Measurements from ENCODE around the gene CTAG1A.
"Not testable (repeated sequence)": the region's sequence is repeated elsewhere in the genome, so short reads cannot be mapped to it uniquely, and the experiment has no call there.

CTAG1A gene

DNA sequence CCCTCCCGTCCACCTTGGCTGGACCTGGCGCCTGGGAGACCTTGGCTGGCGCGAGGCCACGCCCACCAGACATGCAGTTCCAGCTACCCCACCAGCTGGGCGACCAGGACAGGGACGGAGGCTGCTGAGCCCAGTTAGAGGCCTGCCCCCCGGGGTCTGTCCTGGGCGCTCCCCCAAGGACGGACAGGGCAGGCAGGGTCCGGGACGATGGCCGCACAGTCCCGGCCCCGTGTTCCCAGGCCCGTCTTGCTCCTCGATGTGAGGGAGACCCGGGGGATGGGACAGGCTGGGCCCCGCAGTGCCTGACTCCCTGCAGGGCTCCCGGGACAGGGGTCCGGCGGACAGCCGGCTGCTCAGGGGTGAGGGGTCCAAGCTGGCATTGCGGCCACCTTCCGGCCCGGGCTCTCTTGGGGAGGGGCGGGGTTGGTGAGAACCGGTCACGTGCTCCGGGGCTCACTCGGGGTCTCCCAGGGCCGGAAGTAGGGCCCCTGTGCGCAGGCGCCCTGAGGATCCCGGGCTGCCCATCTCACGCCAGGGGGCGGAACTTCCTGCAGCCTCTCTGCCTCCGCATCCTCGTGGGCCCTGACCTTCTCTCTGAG is at the start of gene CTAG1A:
TSS of gene CTAG1A (plus strand) at position 549 of the 599 bp plus-strand sequence. CDS start 74 bp downstream, outside the sequence.
- H3K27ac Mint-ChIP-seq; H3K36me3 Mint-ChIP-seq (ENCODE audit: low read depth); H3K9me3 Mint-ChIP-seq; H3K4me1 Mint-ChIP-seq (ENCODE audit: low read depth); H3K27me3 Mint-ChIP-seq; intact Hi-C loops (cut with micrococcal nuclease); H3K4me3 Mint-ChIP-seq: not testable (repeated sequence)

- Mint-ChIP-seq H3K4me3 (no peak overlapping the region), H3K9me3 (no peaks in the 10 kb centered on the region), H3K27ac (no peak overlapping the region), H3K27me3 (no peaks in the 10 kb centered on the region), H3K36me3 (ENCODE audit: low read depth) (peaks cover 91% of the 10 kb centered on the region), H3K4me1 (ENCODE audit: low read depth) (peaks cover 30% of the 10 kb centered on the region)
- intact Hi-C loops (cut with micrococcal nuclease), result no loop called here
Observed at GRCh38 chrX:154535892-154536291, 49.0 kb upstream of the CTAG1A start.

DNA sequence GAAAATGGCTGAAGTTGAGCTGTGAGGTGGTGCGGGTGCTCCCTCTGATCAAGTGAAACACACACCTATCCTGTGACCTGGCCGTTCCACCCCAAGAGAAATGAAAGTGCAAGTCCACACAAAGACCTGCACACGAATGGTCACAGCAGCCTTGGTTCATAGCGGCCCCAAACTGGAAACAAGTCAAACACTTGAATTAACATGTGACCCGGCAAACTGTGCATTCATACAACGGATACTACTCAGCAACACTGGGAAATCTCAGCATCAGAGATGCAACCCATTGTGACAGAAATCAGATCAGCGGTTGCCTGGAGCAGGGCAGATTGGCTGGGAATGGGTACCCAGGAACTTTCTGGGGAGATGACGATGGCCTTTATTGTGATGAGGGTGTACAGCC is 45.9 kb upstream of the CTAG1A start:
- intact Hi-C loops (cut with micrococcal nuclease), result no loop called here
- no peaks in the 10 kb centered on the region for H3K9me3 Mint-ChIP-seq
- no peaks in the 10 kb centered on the region for H3K27me3 Mint-ChIP-seq
- H3K36me3 Mint-ChIP-seq (ENCODE audit: low read depth), result peaks cover 78% of the 10 kb centered on the region
- no peak overlapping the region for H3K4me3 Mint-ChIP-seq
- peak overlapping the region; percentile 20 for H3K27ac Mint-ChIP-seq
- H3K4me1 Mint-ChIP-seq (ENCODE audit: low read depth), result peaks cover 54% of the 10 kb centered on the region

GRCh38 chrX:154540365-154540764 is 44.6 kb upstream of the CTAG1A start:
- Mint-ChIP-seq H3K36me3 (ENCODE audit: low read depth) (peaks cover 78% of the 10 kb centered on the region), H3K4me1 (ENCODE audit: low read depth) (peaks cover 52% of the 10 kb centered on the region), H3K27ac (peak overlapping the region; percentile 94)
- intact Hi-C loops (cut with micrococcal nuclease); H3K4me3 Mint-ChIP-seq; H3K9me3 Mint-ChIP-seq; H3K27me3 Mint-ChIP-seq: not testable (repeated sequence)

GRCh38 chrX:154540897-154541535 is 43.9 kb upstream of the CTAG1A start:
- no peak overlapping the region for H3K4me3 Mint-ChIP-seq
- intact Hi-C loops (cut with micrococcal nuclease), result no loop called here
- peaks cover 55% of the 10 kb centered on the region for H3K4me1 Mint-ChIP-seq (ENCODE audit: low read depth)
- H3K27ac Mint-ChIP-seq, result peak overlapping the region; percentile 94
- H3K27me3 Mint-ChIP-seq, result no peaks in the 10 kb centered on the region
- no peaks in the 10 kb centered on the region for H3K9me3 Mint-ChIP-seq
- peaks cover 78% of the 10 kb centered on the region for H3K36me3 Mint-ChIP-seq (ENCODE audit: low read depth)

GRCh38 chrX:154541589-154541895 is 43.4 kb upstream of the CTAG1A start:
- intact Hi-C loops (cut with micrococcal nuclease), result no loop called here
- Mint-ChIP-seq H3K9me3 (no peaks in the 10 kb centered on the region), H3K4me3 (peak overlapping the region; percentile 74), H3K4me1 (ENCODE audit: low read depth) (peaks cover 59% of the 10 kb centered on the region), H3K27me3 (no peaks in the 10 kb centered on the region), H3K36me3 (ENCODE audit: low read depth) (peaks cover 74% of the 10 kb centered on the region), H3K27ac (peak overlapping the region; percentile 94)

- peaks cover 59% of the 10 kb centered on the region for H3K4me1 Mint-ChIP-seq (ENCODE audit: low read depth)
- H3K9me3 Mint-ChIP-seq, result no peaks in the 10 kb centered on the region
- intact Hi-C loops (cut with micrococcal nuclease), result no loop called here
- no peaks in the 10 kb centered on the region for H3K27me3 Mint-ChIP-seq
- H3K36me3 Mint-ChIP-seq (ENCODE audit: low read depth), result peaks cover 70% of the 10 kb centered on the region
- H3K27ac Mint-ChIP-seq, result peak overlapping the region; percentile 94
- peak overlapping the region; percentile 74 for H3K4me3 Mint-ChIP-seq
Observed at GRCh38 chrX:154541896-154542722, 42.8 kb upstream of the CTAG1A start.

DNA sequence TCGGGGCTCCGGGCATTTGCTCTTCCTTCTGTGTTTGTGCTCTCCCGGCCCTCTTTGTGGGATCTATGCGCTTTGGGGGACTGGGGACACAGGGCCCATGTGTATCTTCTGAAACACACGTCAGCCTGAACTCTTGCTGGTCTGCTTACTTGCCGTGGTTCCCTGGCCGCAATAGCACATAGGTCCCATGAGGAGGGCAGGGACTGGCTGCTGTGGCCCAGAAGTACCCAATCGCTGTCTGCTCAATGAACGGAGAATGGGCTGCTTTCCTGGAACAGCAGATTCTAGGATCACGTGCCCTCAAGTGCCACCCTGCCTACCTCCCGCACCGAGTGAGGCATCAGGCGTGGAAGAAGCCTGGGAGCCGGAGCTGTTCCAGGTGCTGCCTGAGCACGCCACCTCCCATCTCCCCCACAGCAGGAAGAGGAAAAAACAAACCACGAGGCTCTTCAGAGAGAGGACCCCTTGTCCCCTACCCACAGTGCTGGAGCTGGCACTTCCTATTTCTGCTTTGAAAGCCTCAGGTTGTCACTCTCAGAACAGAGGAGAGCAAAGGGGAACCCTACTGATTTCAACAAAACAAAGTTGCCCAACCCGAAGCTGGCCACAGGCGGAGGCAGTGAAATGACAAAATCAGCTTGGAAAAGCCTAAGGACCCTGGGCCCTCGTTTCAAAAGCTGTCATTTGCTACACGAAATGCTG is 42.1 kb upstream of the CTAG1A start:
- peaks cover 60% of the 10 kb centered on the region for H3K4me1 Mint-ChIP-seq (ENCODE audit: low read depth)
- no peaks in the 10 kb centered on the region for H3K9me3 Mint-ChIP-seq
- peak overlapping the region; percentile 74 for H3K4me3 Mint-ChIP-seq
- peaks cover 70% of the 10 kb centered on the region for H3K36me3 Mint-ChIP-seq (ENCODE audit: low read depth)
- no peaks in the 10 kb centered on the region for H3K27me3 Mint-ChIP-seq
- intact Hi-C loops (cut with micrococcal nuclease), result no loop called here
- peak overlapping the region; percentile 94 for H3K27ac Mint-ChIP-seq

- no peaks in the 10 kb centered on the region for H3K27me3 Mint-ChIP-seq
- H3K36me3 Mint-ChIP-seq (ENCODE audit: low read depth), result peaks cover 65% of the 10 kb centered on the region
- H3K27ac Mint-ChIP-seq, result peak overlapping the region; percentile 94
- peak overlapping the region; percentile 82 for H3K4me3 Mint-ChIP-seq
- H3K9me3 Mint-ChIP-seq, result no peaks in the 10 kb centered on the region
- H3K4me1 Mint-ChIP-seq (ENCODE audit: low read depth), result peaks cover 62% of the 10 kb centered on the region
- intact Hi-C loops (cut with micrococcal nuclease), result no loop called here
Observed at GRCh38 chrX:154545673-154546274, 39.2 kb upstream of the CTAG1A start.

DNA sequence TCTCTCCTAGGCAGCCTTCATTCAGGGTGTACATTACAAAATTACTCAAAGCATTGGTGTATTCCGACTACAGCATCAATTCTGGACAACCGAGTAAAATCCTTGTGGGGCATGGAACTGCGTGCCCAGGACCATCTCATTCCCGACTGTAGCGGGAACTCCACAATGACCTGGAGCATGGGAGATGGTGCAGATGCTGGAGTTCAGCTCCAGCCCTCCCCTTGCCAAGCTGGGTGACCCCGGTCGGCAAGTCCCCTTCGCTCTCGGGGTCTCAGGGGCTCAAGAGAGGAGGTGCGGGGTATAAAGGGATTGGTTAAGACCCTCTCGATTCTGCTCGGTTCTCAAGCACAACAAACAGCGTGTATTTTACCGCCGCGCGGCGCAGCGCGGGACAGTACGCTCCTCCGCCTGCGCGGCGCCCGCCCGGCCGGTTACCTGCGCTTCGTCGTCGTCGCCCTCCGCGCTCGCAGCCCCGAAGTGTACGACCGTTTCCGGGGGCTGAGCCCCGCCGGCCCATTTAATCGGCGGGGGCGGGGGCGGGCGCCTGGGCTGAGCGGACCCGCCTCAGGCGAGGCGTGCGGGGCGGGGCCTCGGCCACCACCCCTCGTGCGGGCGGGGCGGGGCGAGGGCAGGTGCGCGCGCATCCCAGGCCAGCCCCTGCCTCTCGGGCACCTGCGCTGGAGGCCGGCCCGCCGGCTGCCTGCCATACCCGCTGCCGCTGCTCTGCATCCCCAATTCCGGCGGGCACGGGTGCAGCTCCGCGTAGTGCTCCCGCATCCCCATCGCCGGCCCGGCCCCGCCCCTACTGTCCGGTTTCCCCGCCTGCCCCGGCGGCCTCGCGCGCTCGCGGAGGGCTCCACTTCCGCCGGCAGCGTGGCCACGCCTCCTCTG is 38.3 kb upstream of the CTAG1A start, which contains the start of gene G6PD:
TSS of gene G6PD (minus strand) at position 493 of the 891 bp plus-strand sequence. CDS start 691 bp downstream, outside the sequence.
- H3K9me3 Mint-ChIP-seq, result no peaks in the 10 kb centered on the region
- peak within 1 kb of the TSS; percentile 87 for H3K4me3 Mint-ChIP-seq
- H3K27me3 Mint-ChIP-seq, result no peaks in the 10 kb centered on the region
- intact Hi-C loops (cut with micrococcal nuclease), result no loop called here
- peaks cover 66% of the 10 kb centered on the region for H3K36me3 Mint-ChIP-seq (ENCODE audit: low read depth)
- H3K27ac Mint-ChIP-seq, result peak within 1 kb of the TSS; percentile 94
- H3K4me1 Mint-ChIP-seq (ENCODE audit: low read depth), result peaks cover 60% of the 10 kb centered on the region

DNA sequence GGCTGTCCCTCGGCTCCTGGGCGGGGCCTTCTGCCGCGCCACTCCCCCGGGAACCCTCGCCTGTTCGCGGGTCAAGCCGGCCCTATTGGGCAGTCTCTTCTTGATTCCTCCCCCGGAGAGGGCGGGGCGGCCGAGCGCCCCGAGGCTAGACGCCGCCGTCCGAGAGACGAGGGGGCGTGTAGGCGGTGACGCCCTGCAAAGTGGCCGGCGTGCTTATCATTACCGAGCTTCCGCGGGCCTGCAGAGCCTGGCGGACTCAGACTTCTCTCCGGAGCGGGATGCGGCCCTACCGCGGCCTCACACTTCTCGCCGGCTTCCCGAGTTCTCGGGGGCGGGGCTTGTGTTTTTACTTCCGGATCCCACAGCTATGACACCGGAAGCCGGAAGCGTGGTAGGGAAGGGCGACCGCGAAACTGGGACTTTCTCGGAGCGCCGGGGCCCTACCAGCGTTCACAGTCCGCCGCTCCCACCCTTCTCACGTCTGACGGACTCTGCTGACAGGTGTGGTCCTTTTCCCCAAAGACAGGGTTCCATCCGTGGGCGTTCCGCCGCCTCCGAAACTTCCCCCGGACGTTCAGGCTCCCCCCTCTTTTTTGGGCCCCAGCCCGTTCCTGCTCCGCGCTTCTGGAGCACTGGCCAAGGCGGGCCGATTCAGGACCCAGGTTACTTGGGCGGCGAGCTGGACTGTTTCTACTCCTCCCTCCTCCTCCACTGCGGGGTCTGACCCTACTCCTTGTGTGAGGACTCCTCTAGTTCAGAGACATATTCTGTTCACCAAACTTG is 37.5 kb upstream of the CTAG1A start, which contains the start of gene IKBKG:
TSS of gene IKBKG (plus strand) at position 376 of the 783 bp plus-strand sequence. CDS start 4,383 bp downstream, outside the sequence.
- Mint-ChIP-seq H3K4me1 (ENCODE audit: low read depth) (peaks cover 59% of the 10 kb centered on the region), H3K9me3 (no peaks in the 10 kb centered on the region), H3K36me3 (ENCODE audit: low read depth) (peaks cover 66% of the 10 kb centered on the region), H3K27ac (peak within 1 kb of the TSS; percentile 94), H3K27me3 (no peaks in the 10 kb centered on the region), H3K4me3 (peak within 1 kb of the TSS; percentile 87)
- intact Hi-C loops (cut with micrococcal nuclease), result no loop called here

- Mint-ChIP-seq H3K27me3 (no peaks in the 10 kb centered on the region), H3K4me3 (peak overlapping the region; percentile 87), H3K9me3 (no peaks in the 10 kb centered on the region), H3K4me1 (ENCODE audit: low read depth) (peaks cover 56% of the 10 kb centered on the region), H3K36me3 (ENCODE audit: low read depth) (peaks cover 64% of the 10 kb centered on the region), H3K27ac (peak overlapping the region; percentile 94)
- intact Hi-C loops (cut with micrococcal nuclease), result no loop called here
Observed at GRCh38 chrX:154548028-154548316, 37.0 kb upstream of the CTAG1A start.

Measured in dendritic cell treated with granulocyte-macrophage colony-stimulating factor and Interleukin-4, amounts not matched to agents 40 ng/mL and 50 ng/mL, for 4 days (primary cell).